SW 1271 (cell line): ENCODE data around the gene CEP55.
A peak's percentile ranks its signal among the peaks of the same experiment; 100 is the strongest.
"Not testable (repeated sequence)": the region's sequence is repeated elsewhere in the genome, so short reads cannot be mapped to it uniquely, and the experiment has no call there.

Experiments used
- DNase-seq, 2 experiments: peaks; one replicate each; lab custom pipeline; 2025; lab: John Stamatoyannopoulos, UW

The CEP55 gene

GRCh38 chr10:93513091-93513490 lies 16.7 kb downstream of the CEP55 start:
- DNase-seq: no peak

- DNase-seq: no peak
Measured at GRCh38 chr10:93514521-93514920, 18.1 kb downstream of the CEP55 start.

GRCh38 chr10:93515071-93516005 lies 18.9 kb downstream of the CEP55 start:
- no peak for DNase-seq

GRCh38 chr10:93516006-93516380 lies 19.6 kb downstream of the CEP55 start:
- no peak for DNase-seq

- no peak for DNase-seq
Measured at GRCh38 chr10:93518531-93518930, 22.1 kb downstream of the CEP55 start.

GRCh38 chr10:93535293-93535692 lies 38.9 kb downstream of the CEP55 start:
- DNase-seq: no peak

- not testable (repeated sequence) for DNase-seq
Measured at GRCh38 chr10:93540871-93541270, 44.5 kb downstream of the CEP55 start.

- DNase-seq: no peak
Measured at GRCh38 chr10:93541402-93542357, 45.3 kb downstream of the CEP55 start.

GRCh38 chr10:93542358-93542791 lies 46.0 kb downstream of the CEP55 start:
- DNase-seq: no peak

- not testable (repeated sequence) for DNase-seq
Measured at GRCh38 chr10:93546995-93547394, 50.6 kb downstream of the CEP55 start.

GRCh38 chr10:93547522-93547921 lies 51.1 kb downstream of the CEP55 start:
- no peak for DNase-seq

GRCh38 chr10:93548376-93549071 lies 52.1 kb downstream of the CEP55 start:
- DNase-seq: no peak

- no peak for DNase-seq
Measured at GRCh38 chr10:93550606-93551005, 54.2 kb downstream of the CEP55 start.

- no peak for DNase-seq
Measured at GRCh38 chr10:93552780-93553179, 56.4 kb downstream of the CEP55 start.

GRCh38 chr10:93553482-93554315 lies 57.3 kb downstream of the CEP55 start:
- DNase-seq: no peak

GRCh38 chr10:93554316-93554663 lies 57.9 kb downstream of the CEP55 start:
- DNase-seq: no peak

GRCh38 chr10:93554760-93555432 lies 58.5 kb downstream of the CEP55 start:
- DNase-seq: peak in 1 of 2 experiments; percentile 37

GRCh38 chr10:93559490-93559889 lies 63.1 kb downstream of the CEP55 start:
- no peak for DNase-seq

GRCh38 chr10:93560541-93560940 lies 64.1 kb downstream of the CEP55 start:
- DNase-seq: no peak

GRCh38 chr10:93565446-93565845 lies 69.0 kb downstream of the CEP55 start:
- no peak for DNase-seq
